Right atrium auricular region (tissue), 2 donors: ENCODE measurements around the gene SLC22A17. TPM values are rescaled to one million over a fixed set of nuclear protein-coding genes. Genes with fewer than 3 reads are reported as not detected.

Source experiments
- DNase-seq: peaks from one replicate; pipeline ENCODE4 v3.0.0-alpha.2; 2019; ENCODE audit warnings: low spot score
- H3K27ac ChIP-seq, 2 donors: fragments of 200-600 bp; sonication (generic); 1 replicate in 1 of 2; 2 replicates in 1 of 2; pipeline ENCODE4 v1.5.1; 2016 to 2019
- H3K27me3 ChIP-seq, 2 donors: fragments of 200-600 bp; sonication (generic); one replicate each; pipeline versions ENCODE4 v1.5.1 to v1.6.0; 2017 to 2019
- H3K36me3 ChIP-seq: fragments of 200-600 bp; sonication (generic); one replicate; pipeline ENCODE4 v1.5.1; 2016
- H3K4me1 ChIP-seq, 2 donors: fragments of 200-600 bp; sonication (generic); one replicate each; pipeline versions ENCODE4 v1.5.1 to v1.6.0; 2017 to 2019
- H3K4me3 ChIP-seq, 2 donors: fragments of 200-600 bp; sonication (generic); 1 replicate in 1 of 2; 2 replicates in 1 of 2; pipeline ENCODE4 v1.5.1; 2017 to 2019; ENCODE audit warnings: mild to moderate bottlenecking in 1 of 2, moderate library complexity in 1 of 2
- H3K9me3 ChIP-seq, 2 donors: fragments of 200-600 bp; sonication (generic); one replicate each; pipeline ENCODE4 v1.5.1; 2019
- CTCF ChIP-seq, 2 donors: fragments of 200-600 bp; sonication (generic); IDR thresholded peaks; one replicate each; pipeline ENCODE4 v1.5.1; 2019; ENCODE audit warnings: antibody characterized with exemption in 2 of 2
- total RNA-seq, 2 donors: library from RNA; depleted of rRNA; stranded (reverse); fragments of >200 nt; gene quantifications; one replicate each; pipeline ENCODE4 v1.1.0, GENCODE V29; 2016

The SLC22A17 gene
- total RNA-seq, 2 donors from 2014 or later = 29.4 to 47.0 TPM

GRCh38 chr14:23323838-23324454, 28.7 kb downstream of the SLC22A17 start:
- H3K4me3 ChIP-seq = no peak overlapping the region
- no peaks in the 10 kb centered on the region for H3K27me3 ChIP-seq
- H3K4me1 ChIP-seq = peaks cover 0 to 29% of the 10 kb centered on the region in 2 donors
- peaks cover 34% of the 10 kb centered on the region for H3K36me3 ChIP-seq
- no peak for TF ChIP-seq CTCF (IDR thresholded peaks at IDR 0.05)
- no peak overlapping the region for H3K27ac ChIP-seq
- DNase-seq = peak; percentile 52
- no peaks in the 10 kb centered on the region for H3K9me3 ChIP-seq

GRCh38 chr14:23322568-23323517, 29.8 kb downstream of the SLC22A17 start:
- no peaks in the 10 kb centered on the region for H3K9me3 ChIP-seq
- TF ChIP-seq CTCF (IDR thresholded peaks at IDR 0.05) = no peak
- peak overlapping the region; percentile 86 to 97 for H3K27ac ChIP-seq
- H3K4me1 ChIP-seq = peaks cover 0 to 29% of the 10 kb centered on the region in 2 donors
- peak; percentile 23 for DNase-seq
- H3K36me3 ChIP-seq = peaks cover 34% of the 10 kb centered on the region
- H3K27me3 ChIP-seq = no peaks in the 10 kb centered on the region
- H3K4me3 ChIP-seq = peak overlapping the region; percentile 74 to 92

GRCh38 chr14:23321572-23322547, 30.8 kb downstream of the SLC22A17 start:
- Histone ChIP-seq H3K27me3 (no peaks in the 10 kb centered on the region), H3K36me3 (peaks cover 34% of the 10 kb centered on the region), H3K9me3 (no peaks in the 10 kb centered on the region), H3K4me1 (peaks cover 0 to 29% of the 10 kb centered on the region in 2 donors), H3K27ac (peak overlapping the region; percentile 86 to 97), H3K4me3 (peak overlapping the region; percentile 74 to 92)
- no peak for TF ChIP-seq CTCF (IDR thresholded peaks at IDR 0.05)
- DNase-seq = peak; percentile 58

- Histone ChIP-seq H3K36me3 (peaks cover 33% of the 10 kb centered on the region), H3K27ac (peak within 1 kb of the TSS; percentile 89 to 97), H3K4me3 (peak within 1 kb of the TSS; percentile 74 to 92), H3K27me3 (no peaks in the 10 kb centered on the region), H3K4me1 (peaks cover 0 to 29% of the 10 kb centered on the region in 2 donors), H3K9me3 (no peaks in the 10 kb centered on the region)
- peak; percentile 100 for DNase-seq
- no peak for TF ChIP-seq CTCF (IDR thresholded peaks at IDR 0.05)
These were observed 31.8 kb downstream of the SLC22A17 start, which contains the start of gene PABPN1 for GRCh38 chr14:23320584-23321571. PABPN1 (plus strand) TSS chr14:23321457; CDS start chr14:23321470, 13 bp downstream.
